SU-DHL-6 (cell line): ENCODE measurements around the gene TAS2R38.

Experiments used
- CTCF ChIP-seq: fragments of 200-600 bp; sonication (generic); IDR thresholded peaks from one replicate; pipeline ENCODE4 v1.5.1; 2017; ENCODE audit warnings: antibody characterized with exemption, mild to moderate bottlenecking, low read length, moderate library complexity; ENCODE audit not compliant: insufficient read depth, poor library complexity, severe bottlenecking
- EZH2phosphoT487 ChIP-seq: fragments of 200-600 bp; sonication (generic), shearing (Covaris generic); conservative IDR thresholded peaks from 2 replicates; pipeline ENCODE4 v1.6.1; 2018; ENCODE audit warnings: mild to moderate bottlenecking, antibody characterized with exemption, low read length, moderate library complexity, mixed read lengths

GRCh38 chr7:142000244-142000643, 26.7 kb upstream of the TAS2R38 start:
- TF ChIP-seq CTCF (no peak), EZH2phosphoT487 (no peak)
